Renal cortical epithelial cell (primary cell): ENCODE measurements around the gene RNLS. TPM values are rescaled to one million over a fixed set of nuclear protein-coding genes. Genes with fewer than 3 reads are reported as not detected.

Experiments
- DNase-seq: peaks from one replicate; pipeline ENCODE4 v3.0.0-alpha.2; 2011; ENCODE audit warnings: low read depth
- total RNA-seq: library from RNA; depleted of rRNA; stranded (reverse); fragments of >200 nt; gene quantifications from 2 replicates; pipeline ENCODE4 v1.2.3, GENCODE V29; 2014

The RNLS gene
- total RNA-seq, 1 donor from 2014 or later, result 27.7 TPM

DNA sequence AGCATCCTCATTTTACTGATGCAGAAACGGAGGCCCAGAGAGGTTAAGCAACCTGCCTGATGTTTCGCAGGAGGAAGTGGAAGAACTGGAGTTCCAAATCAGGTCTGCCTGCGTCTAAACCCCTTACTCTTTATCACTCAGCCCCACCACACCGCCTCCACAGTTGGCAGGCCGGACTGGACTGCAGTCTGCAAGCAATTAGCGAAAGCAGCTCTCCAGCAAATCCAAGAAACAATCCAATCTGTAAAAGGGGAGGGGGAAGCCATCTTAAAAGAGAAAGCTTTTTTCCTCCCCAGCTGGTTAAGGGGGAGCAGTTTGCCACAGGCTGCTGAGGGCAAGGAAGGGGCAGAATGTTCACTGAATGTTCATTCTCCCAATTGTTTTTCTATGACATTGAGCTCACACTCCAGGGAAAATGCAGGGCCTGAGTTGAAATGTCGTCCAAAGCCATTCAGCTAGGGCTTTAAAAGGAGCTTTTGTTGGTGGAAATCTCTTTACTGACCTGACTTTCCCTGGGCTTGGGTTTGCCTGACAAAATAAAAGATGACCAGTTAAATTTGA, 350.1 kb downstream of the RNLS start:
- DNase-seq, result no peak

GRCh38 chr10:88232029-88232895, 350.9 kb downstream of the RNLS start:
- DNase-seq, result peak; percentile 66

- no peak for DNase-seq
Observed at GRCh38 chr10:88230251-88230650, 352.9 kb downstream of the RNLS start.

DNA sequence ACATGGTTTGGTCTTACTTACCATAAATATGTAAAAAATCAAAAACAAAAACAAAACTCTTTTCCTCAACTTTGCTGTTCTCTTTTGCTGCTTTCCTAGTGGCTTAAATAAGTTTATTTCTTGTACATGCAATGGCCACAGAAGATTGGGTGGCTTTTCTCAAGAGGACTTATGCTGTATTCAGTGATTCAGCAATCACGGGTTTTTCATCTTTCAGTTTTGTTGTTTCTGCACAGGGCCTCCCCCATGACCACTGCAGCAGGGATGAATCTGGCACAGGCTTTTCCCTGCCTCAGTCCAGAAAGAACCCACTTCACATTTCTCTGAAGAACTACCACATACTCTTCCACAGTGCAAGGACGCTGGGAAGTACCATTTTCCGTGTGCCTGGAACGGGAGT, 355.0 kb downstream of the RNLS start:
- DNase-seq, result no peak

DNA sequence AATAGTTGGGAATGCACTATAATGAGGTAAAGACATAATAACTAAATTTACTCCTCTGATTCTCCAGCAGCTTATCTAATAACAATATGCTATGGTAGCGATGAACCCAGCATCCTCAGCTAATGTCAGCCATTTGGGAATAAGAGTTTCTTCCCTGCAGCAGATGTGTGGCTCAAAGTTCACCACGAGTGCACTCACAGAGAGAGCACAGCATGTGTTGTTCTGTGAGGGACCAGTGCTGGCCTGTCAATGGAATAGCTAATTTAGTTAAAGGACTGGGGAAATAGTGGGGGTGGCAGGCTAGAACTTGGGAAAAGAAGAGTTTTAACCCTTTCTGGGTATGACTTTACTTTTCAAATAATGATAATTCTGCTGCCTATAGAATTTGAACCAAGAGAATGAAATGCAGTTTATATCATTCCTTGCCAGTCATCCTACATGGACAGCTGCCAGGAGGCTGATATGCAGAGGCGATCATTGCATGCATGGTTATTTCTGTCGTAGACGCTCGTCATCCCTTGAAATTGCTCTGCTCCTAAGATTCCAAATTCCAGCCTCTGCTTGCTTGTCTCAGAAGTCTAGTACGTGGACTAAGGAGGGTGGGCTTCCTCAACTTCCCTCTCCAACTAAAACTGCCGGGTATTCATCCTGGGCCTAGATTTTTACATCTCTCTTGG, 355.6 kb downstream of the RNLS start:
- no peak for DNase-seq

DNA sequence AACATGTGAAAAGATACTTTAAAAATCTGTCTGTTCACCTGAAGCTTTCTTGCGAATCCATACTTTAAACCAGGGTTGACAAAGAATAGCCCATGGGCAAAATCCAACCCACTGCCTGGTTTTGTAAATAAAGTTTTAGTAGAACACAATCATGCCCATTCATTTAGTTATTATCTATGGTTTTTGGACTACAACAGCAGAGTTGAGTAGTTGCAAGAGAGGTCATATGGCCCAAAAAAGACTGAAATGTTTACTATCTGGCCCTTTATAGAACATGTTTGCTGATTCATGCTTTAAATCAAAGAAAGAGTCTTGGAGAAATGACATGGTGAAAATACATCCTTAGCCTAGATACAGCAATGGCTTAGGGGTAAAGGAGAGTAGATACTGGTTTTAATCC, 356.2 kb downstream of the RNLS start:
- no peak for DNase-seq

- no peak for DNase-seq
Observed at GRCh38 chr10:88226071-88226659, 357.0 kb downstream of the RNLS start.

Other genes with a start within 250 kb of the RNLS start
- 0.05 TPM in 1 of 2 replicates, not detected in the other for gene LIPJ, start 3.4 kb upstream of the RNLS start, total RNA-seq
- not detected in 2 replicates for gene LIPF, start 81.1 kb upstream of the RNLS start, total RNA-seq
- not detected in 2 replicates for gene LIPK, start 122.9 kb upstream of the RNLS start, total RNA-seq
- gene LIPN, start 176.7 kb upstream of the RNLS start, total RNA-seq, result not detected in 2 replicates
- not detected in 2 replicates for gene LIPM, start 219.4 kb upstream of the RNLS start, total RNA-seq